ENCODE measurements around the gene WRNIP1.
A peak's percentile ranks its signal among the peaks of the same experiment; 100 is the strongest.
"Not testable (repeated sequence)": the region's sequence is repeated elsewhere in the genome, so short reads cannot be mapped to it uniquely, and the experiment has no call there.

The WRNIP1 gene

DNA sequence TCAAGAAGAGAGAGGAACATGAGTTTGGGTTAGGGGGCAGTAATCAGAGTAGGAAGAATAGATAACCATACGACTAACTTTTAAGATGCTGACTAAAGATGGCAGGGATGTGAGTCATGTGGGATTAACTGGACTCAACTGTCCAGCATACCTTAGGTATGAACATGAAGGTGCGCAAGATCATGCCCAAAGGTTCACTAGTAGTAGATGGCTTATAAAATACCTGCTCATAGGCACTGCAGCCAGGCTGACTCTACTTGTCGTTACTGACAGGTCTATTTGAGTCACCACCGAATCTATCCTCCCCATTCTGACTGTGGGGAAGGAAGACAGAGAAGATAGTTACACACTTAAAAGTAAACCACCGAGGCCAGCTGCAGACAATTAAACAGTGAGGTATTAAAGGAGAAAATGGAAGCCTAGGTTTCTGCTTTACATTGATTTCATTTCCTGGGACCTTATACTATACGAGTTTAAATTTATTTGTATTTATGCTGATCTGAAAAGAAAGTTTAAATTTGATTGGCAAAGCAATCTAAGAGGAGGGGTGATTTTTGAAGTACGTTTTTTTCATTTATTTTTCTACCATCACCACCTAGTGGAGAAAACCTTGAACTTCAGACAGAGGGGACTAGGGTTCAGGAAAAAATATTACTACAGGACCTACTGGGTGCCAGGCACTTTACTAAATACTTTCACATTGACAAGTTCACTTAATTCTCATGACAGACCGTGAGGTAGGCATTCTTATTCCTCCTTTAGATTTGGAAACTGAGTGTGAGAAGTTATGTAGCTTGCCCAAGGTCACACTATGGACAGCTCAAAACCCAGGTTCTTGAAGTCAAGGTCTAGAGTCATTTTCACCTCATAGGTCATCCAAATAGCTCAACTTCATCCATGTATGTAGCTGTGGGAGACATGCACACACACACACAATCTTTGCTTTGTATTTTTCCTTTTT lies 4.0 kb upstream of the WRNIP1 start:
- no peak for DNase-seq (ENCODE audit: low read depth, low spot score)
- TF ChIP-seq, protein P1, sequence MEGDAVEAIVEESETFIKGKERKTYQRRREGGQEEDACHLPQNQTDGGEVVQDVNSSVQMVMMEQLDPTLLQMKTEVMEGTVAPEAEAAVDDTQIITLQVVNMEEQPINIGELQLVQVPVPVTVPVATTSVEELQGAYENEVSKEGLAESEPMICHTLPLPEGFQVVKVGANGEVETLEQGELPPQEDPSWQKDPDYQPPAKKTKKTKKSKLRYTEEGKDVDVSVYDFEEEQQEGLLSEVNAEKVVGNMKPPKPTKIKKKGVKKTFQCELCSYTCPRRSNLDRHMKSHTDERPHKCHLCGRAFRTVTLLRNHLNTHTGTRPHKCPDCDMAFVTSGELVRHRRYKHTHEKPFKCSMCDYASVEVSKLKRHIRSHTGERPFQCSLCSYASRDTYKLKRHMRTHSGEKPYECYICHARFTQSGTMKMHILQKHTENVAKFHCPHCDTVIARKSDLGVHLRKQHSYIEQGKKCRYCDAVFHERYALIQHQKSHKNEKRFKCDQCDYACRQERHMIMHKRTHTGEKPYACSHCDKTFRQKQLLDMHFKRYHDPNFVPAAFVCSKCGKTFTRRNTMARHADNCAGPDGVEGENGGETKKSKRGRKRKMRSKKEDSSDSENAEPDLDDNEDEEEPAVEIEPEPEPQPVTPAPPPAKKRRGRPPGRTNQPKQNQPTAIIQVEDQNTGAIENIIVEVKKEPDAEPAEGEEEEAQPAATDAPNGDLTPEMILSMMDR (IDR thresholded peaks at IDR 0.05; ENCODE audit: insufficient read depth, low read length, missing control alignments) = no peak
- POLR2A ChIA-PET = no interaction called here
- H3K4me3 ChIP-seq (ENCODE audit: low read depth, low read length) = no peak overlapping the region
- CTCF ChIA-PET = interaction anchor here (0.7 to 13.8 kb wide), 4 partner anchors 8 to 30 kb away, joined by 3 to 189 read pairs (median 6); partner anchors contain the start of gene MYLK4

DNA sequence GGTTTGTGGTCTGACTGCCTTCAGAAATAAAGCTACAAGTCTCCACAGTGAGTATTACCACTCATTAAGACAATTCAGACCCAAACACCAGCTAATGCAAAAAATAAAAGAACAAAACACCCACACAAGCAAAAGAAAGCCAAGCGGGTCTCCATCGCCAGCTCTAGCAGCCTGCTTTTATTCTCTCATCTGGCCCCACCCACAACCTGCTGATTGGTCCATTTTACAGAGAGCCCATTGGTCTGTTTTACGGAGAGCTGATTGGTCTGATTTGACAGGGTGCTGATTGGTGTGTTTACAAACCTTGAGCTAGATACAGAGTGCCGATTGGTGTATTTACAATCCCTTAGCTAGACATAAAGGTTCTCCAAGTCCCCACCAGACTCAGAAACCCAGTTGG lies 2.3 kb upstream of the WRNIP1 start:
- CTCF ChIA-PET = interaction anchor here (0.9 to 13.8 kb wide), 6 partner anchors 10 to 1239 kb away, joined by 3 to 189 read pairs (median 4); partner anchors contain the start of gene MYLK4
- DNase-seq (ENCODE audit: low read depth, low spot score); POLR2A ChIA-PET; H3K4me3 ChIP-seq (ENCODE audit: low read depth, low read length): not testable (repeated sequence)

DNA sequence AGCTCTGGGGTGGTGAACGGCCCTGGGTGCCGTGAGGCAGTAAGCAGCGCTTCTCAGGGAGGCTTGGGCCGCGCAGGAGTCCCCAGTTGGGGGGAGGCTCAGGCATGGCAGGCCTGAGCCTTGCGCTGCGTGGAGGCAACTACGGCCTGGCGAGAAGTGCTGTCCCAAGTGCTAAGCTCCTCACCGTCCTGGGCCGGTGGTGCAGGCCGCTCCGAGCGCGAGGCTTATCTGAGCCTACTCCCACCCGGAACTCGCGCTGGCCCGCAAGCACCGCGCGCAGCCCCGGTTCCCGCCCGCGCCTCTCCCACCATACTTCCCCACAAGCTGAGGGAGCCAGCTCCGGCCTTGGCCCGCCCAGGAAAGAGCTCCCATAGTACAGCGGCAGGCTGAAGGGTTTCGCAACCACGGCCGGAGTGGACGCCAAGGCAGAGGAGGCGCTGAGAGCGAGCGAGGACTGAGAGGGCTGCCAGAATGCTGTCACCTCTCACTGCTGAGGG lies 1.8 kb upstream of the WRNIP1 start:
- no peak for DNase-seq (ENCODE audit: low read depth, low spot score)
- no peak overlapping the region for H3K4me3 ChIP-seq (ENCODE audit: low read depth, low read length)
- ChIA-PET CTCF (interaction anchor here (0.9 to 13.8 kb wide), 8 partner anchors 10 to 1240 kb away, joined by 3 to 189 read pairs (median 4); partner anchors contain the start of gene MYLK4), POLR2A (no interaction called here)
- TF ChIP-seq, protein P1 (IDR thresholded peaks at IDR 0.05; ENCODE audit: insufficient read depth, low read length, missing control alignments) = no peak

DNA sequence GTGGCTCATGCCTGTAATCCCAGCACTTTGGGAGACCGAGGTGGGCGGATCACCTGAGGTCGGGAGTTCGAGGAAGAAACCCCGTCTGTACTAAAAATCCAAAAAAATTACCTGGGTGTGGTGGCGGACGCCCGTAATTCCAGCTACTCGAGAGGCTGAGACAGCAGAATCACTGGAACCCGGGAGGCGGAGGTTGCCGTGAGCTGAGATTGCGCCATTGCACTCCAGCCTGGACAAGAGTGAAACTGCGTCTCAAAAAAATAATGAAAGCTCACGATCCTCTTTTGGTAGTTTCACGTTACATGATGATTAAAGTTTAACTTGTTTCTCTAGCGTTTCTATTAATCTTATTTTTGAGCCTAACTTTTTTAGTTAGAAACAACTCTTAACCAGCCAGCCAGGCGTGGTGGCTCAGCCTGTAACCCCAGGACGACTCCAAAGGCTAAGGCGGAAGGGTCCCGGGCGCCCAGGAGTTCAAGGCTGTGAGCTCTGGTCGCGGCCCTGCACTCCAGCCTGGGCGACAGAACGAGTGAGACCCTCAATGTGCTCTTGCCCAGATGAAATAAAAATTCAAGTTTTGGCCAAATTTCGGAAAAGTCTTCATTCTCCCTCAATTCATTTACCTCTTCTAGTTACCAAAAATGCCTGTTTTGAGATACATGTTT lies 1.2 kb upstream of the WRNIP1 start:
- POLR2A ChIA-PET = no interaction called here
- CTCF ChIA-PET = interaction anchor here (1.0 to 13.8 kb wide), 6 partner anchors 10 to 1240 kb away, joined by 3 to 189 read pairs (median 5); partner anchors contain the start of gene MYLK4
- no peak for DNase-seq (ENCODE audit: low read depth, low spot score)
- TF ChIP-seq, protein P1 (IDR thresholded peaks at IDR 0.05; ENCODE audit: insufficient read depth, low read length, missing control alignments) = no peak
- peak overlapping the region; percentile 62 for H3K4me3 ChIP-seq (ENCODE audit: low read depth, low read length)

DNA sequence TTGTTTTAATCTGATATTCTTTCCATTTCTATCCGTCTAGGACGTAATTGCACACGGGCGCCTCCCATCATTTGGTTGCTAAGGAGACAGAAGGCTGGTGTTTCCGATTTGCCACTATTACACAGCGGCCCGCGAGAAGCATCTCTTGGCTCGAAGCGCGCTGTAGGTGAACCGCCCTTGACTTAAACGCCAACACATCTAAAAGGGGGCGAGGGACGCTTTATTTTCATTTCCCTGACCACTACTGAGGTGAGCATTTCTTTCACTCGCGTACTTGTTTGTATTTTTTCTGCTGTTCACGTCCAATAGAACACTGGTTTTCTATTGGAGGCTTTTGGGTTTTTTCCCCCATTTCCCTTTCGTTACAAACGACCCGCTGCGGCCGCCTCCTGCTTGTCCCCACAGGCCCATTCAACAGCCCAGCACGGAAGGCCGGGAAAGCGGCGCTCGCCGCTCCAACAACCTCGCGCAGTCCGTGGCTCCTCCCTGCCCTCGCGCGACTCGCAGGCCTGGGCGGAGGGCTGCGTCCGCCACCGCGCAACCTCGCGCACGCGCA lies 505 bp upstream of the WRNIP1 start:
- peak; percentile 40 for DNase-seq (ENCODE audit: low read depth, low spot score)
- peak overlapping the region; percentile 62 for H3K4me3 ChIP-seq (ENCODE audit: low read depth, low read length)
- TF ChIP-seq, protein P1 (IDR thresholded peaks at IDR 0.05; ENCODE audit: insufficient read depth, low read length, missing control alignments) = no peak
- ChIA-PET POLR2A (interaction anchor here (1.3 kb wide), 1 partner anchor 24 kb away, joined by 3 read pairs; no protein-coding TSS in a partner anchor), CTCF (interaction anchor here (0.7 to 13.8 kb wide), 11 partner anchors 9 to 137 kb away, joined by 3 to 189 read pairs (median 4); partner anchors contain the start of gene MYLK4)

All from AG04449 (cell line).